GM12891 (cell line): ENCODE results near the gene RPS6KA1.
"Not testable (repeated sequence)": the region's sequence is repeated elsewhere in the genome, so short reads cannot be mapped to it uniquely, and the experiment has no call there.

Source experiments
- DNase-seq: peaks from one replicate; pipeline ENCODE4 v3.0.0; 2011; ENCODE audit warnings: low spot score; ENCODE audit not compliant: insufficient read length
- FAIRE-seq: peaks from 2 replicates; lab custom pipeline; 2011; peaks lifted over from hg19 to GRCh38; lab: Jason Lieb, UNC
- PAX5 ChIP-seq: IDR thresholded peaks from 2 replicates; pipeline ENCODE4 v1.6.1; 2011; ENCODE audit warnings: low read length, moderate library complexity, mild to moderate bottlenecking; ENCODE audit not compliant: insufficient read depth, severe bottlenecking
- POLR2A ChIP-seq: IDR thresholded peaks from 2 replicates; pipeline ENCODE4 v1.6.1; 2011; ENCODE audit warnings: low read depth, low read length, control low read depth
- POLR2AphosphoS5 ChIP-seq: IDR thresholded peaks from 2 replicates; pipeline ENCODE4 v1.6.1; 2011; ENCODE audit warnings: low read depth, low read length, control low read depth
- POU2F2 ChIP-seq: IDR thresholded peaks from 2 replicates; pipeline ENCODE4 v1.6.1; 2011; ENCODE audit warnings: low read depth, mild to moderate bottlenecking, control low read depth, low read length, moderate library complexity
- SPI1 ChIP-seq: IDR thresholded peaks from 2 replicates; pipeline ENCODE4 v1.6.1; 2011; ENCODE audit warnings: low read depth, low read length, control low read depth
- TAF1 ChIP-seq: IDR thresholded peaks from 2 replicates; pipeline ENCODE4 v1.6.1; 2011; ENCODE audit warnings: low read depth, low read length, control low read depth

RPS6KA1 gene

DNA sequence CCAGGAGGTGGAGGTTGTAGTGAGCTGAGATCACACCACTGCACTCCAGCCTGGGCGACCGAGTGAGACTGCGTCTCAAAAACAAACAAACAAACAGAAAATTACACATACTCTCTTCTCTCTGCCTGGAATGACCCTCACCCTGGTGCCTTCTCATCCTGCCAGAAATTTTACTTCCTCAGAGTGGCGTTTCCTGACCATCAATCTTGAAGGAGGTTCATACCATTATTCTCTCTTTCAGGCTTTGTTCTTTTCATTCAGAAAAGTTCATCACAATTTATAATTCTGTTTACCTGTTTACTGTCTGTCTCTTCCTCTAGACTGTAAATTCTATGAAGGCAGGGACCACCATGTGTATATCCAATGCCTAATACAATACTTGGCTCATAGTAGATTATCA lies 79.3 kb downstream of the RPS6KA1 start:
- TF ChIP-seq POLR2AphosphoS5 (no peak), PAX5 (no peak), POLR2A (no peak), POU2F2 (no peak), SPI1 (no peak), TAF1 (no peak)
- DNase-seq (no peak), FAIRE-seq (no peak)

DNA sequence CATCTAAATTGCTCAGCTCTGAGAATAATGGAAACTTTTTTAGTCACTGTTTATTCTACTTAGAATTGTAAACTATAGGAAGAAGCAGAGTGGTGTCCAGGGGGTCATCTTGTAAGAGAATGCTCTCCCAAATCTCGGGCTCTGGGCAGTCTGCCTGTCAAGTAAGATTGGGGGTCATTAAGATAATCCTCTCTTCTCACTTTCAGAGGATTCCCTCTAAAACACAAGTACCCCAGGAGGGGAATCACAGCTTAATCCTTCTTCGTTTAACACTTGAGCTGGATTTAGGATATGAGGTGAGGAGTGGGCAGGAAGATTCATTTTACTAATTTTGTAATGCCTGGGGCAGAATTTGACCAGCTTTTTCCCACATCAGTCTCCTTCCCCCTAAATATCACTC lies 81.2 kb downstream of the RPS6KA1 start:
- no peak for FAIRE-seq
- no peak for DNase-seq
- no peak for TF ChIP-seq PAX5
- no peak for TF ChIP-seq POU2F2
- TF ChIP-seq TAF1, result no peak
- no peak for TF ChIP-seq SPI1
- TF ChIP-seq POLR2A, result no peak
- TF ChIP-seq POLR2AphosphoS5, result no peak

DNA sequence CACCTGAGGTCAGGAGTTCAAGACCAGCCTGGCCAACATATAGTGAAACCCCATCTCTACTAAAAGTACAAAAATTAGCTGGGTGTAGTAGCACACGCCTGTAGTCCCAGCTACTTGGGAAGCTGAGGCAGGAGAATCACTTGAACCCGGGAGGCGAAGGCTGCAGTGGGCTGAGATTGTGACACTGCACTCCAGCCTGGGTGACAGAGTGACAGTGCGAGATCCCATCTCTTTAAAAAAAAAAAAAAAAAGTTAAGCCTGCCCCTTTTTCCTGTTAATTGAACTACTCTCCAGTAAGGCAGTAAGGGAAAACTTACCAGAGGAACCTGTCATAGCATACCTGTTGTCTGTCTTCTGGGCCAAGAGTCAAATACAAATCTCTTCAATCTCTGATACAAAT lies 83.1 kb downstream of the RPS6KA1 start:
- DNase-seq, FAIRE-seq: not testable (repeated sequence)

DNA sequence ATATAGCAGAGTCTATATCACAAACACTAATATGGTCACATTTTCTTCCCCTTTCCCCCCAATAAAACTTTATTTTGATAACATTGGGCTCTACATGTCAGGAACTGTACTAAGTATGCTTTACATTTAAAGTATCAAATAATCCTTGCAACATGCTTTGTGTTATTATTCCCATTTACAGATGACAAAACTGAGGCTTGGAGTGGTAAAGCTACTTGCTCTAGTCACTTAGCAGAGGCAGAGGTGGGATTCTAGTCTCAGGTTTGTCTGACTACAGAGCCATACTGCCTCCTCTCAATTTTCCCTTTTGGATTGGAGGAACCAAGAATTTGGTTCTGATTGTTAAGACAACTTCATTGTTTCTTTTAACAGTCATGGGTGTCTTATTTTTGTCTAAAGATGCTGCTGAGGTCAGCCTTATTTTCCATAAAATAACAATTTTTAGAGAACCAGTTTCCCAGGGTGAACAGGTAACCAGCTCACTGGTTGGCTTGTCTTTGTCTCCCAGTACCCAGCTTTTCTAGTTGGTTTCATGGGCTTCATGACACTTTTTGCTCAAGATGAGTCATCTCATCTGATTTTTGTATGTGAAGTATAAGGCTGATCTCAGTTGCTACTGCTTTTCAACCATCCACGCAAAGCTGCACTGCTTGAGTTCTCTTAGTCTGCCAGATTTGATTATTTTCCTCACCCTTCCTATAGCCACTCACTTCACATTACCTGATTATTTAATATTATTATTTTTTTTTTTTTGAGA lies 85.3 kb downstream of the RPS6KA1 start:
- TF ChIP-seq POU2F2 (no peak), TAF1 (no peak), PAX5 (no peak), POLR2AphosphoS5 (no peak), SPI1 (no peak), POLR2A (no peak)
- FAIRE-seq (peak; percentile 69), DNase-seq (no peak)

DNA sequence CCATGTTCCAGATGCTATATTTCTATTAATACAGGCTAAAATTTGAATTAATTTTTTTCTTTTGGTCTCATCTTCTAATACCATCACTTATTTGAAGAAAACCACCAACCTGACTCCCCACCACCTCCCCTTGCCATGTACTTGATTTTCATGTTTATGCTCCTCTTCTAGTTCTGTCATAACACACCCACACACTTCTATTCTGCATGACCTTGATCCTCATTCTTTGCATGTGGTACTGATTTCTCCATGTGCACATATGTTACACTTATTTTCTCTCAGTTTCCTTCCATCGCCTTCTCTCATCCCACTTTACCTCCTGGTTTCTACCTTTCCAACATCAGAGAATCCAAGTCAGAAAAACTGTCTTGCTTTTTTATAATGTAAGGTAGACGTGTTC lies 87.3 kb downstream of the RPS6KA1 start:
- DNase-seq, result no peak
- TF ChIP-seq POLR2AphosphoS5 (no peak), POLR2A (no peak)

DNA sequence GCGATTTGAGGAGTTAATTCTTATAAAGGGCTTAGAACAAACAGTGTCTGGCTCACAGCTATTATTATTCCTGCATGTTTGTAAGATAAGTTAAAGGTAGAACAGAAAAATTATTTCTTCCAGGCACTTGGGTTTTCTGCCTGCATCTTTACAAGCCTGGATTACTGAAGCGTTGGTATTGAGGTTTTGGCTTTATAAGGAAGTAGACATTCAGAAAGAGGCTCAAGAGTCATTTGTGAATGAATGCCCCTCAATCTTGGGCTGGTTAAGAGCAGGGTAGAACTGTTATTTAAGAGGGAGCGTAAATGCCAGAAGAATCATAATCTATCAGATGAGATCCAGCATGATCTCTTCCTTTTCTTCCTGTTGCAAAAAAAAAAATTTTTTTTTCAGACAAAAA lies 89.0 kb downstream of the RPS6KA1 start:
- TF ChIP-seq SPI1 (no peak), POLR2AphosphoS5 (no peak), PAX5 (no peak), TAF1 (no peak), POLR2A (no peak)
- DNase-seq, result no peak
- no peak for FAIRE-seq

More for the DNA sequence above, 87.3 kb downstream of the RPS6KA1 start:
- FAIRE-seq, result no peak
